ENCODE data around the gene CDC42BPG. TPM values are rescaled to one million over a fixed set of nuclear protein-coding genes. Genes with fewer than 3 reads are reported as not detected.

The CDC42BPG gene
- total RNA-seq, 1 experiment from 2014 or later = 24.9 TPM

DNA sequence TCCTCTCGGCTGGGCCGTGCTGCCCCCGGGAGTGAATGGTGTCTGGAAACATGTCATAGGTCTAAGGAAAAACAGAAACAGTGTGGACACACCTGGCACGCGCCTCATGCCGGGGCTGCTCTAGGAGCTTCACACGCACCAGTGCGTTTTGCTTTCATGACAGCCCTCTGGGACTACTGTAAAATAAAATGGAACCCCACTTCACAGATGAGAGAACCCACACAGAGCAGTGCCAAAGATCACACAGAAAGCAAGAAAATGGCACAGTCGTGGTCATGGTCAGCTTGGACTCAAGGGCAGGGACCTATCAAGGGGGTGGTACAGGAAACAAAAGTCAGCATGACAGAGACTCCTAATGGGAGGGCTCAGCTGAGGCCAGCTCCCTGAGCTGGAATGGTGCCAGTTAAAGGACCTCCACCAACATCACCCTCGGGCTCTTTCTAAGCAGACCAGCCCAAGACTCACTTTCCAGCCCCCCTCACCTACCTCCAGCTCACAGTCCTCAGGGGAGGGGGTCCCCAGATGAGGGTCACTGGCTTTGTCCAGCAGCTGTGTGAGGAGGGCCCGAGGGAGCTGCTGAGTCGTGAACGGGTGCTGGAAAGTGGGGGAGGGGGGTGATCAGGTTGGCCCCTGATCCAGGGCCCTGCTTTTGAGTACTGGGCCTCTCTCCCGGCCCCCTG is 44.7 kb downstream of the CDC42BPG start:
- no CpG with 5 or more reads among the region's 14 CpGs for WGBS (ENCODE audit: extremely low coverage, insufficient read length, low lambda C conversion rate)

More for the DNA sequence above, 44.7 kb downstream of the CDC42BPG start:
- Histone ChIP-seq H2AFZ (ENCODE audit: low read length) (no peak overlapping the region), H3K79me2 (ENCODE audit: insufficient read depth, low read length) (no peaks in the 10 kb centered on the region), H3K18ac (ENCODE audit: insufficient read length, low read depth, low read length) (no peak overlapping the region), H2BK15ac (ENCODE audit: low read depth, low read length) (no peak overlapping the region), H2BK12ac (ENCODE audit: insufficient read length, low read depth, low read length) (no peak overlapping the region), H3K14ac (ENCODE audit: insufficient read depth, low read length) (no peak overlapping the region), H2BK20ac (ENCODE audit: low read depth, low read length, poor library complexity, severe bottlenecking) (no peak overlapping the region), H3K23ac (ENCODE audit: insufficient read length, low read depth, low read length) (no peak overlapping the region), H3T11ph (ENCODE audit: low read length) (no peak overlapping the region), H3K4ac (ENCODE audit: low read depth, low read length) (no peak overlapping the region), H3K79me1 (ENCODE audit: insufficient read depth, low read depth, low read length, poor library complexity, severe bottlenecking) (no peaks in the 10 kb centered on the region), H2AK5ac (ENCODE audit: insufficient read length, low read length) (no peak overlapping the region), H4K8ac (replicated peaks; ENCODE audit: insufficient read length, low read depth, low read length) (no peak overlapping the region), H2BK120ac (ENCODE audit: low read depth, low read length, poor library complexity, severe bottlenecking) (no peak overlapping the region), H3K27me3 (ENCODE audit: insufficient read depth, low read length) (no peaks in the 10 kb centered on the region), H3K9me3 (ENCODE audit: control insufficient read depth, low read depth, low read length) (no peaks in the 10 kb centered on the region), H2BK5ac (ENCODE audit: insufficient read length, low read length) (no peak overlapping the region), H3K27ac (ENCODE audit: insufficient read length, low read depth, low read length) (no peak overlapping the region), H3K4me2 (ENCODE audit: insufficient read depth, insufficient read length, low read length) (no peak overlapping the region), H4K91ac (ENCODE audit: insufficient read length, low read depth, low read length) (no peak overlapping the region), H3K56ac (ENCODE audit: insufficient read length, low read depth, low read length) (no peak overlapping the region), H3K23me2 (ENCODE audit: insufficient read length, low read depth, low read length, poor library complexity, severe bottlenecking) (peaks cover 8% of the 10 kb centered on the region), H3K4me1 (ENCODE audit: insufficient read depth, low read length) (no peaks in the 10 kb centered on the region), H4K20me1 (ENCODE audit: control insufficient read depth, insufficient read depth, insufficient read length) (no peaks in the 10 kb centered on the region), H3K9ac (ENCODE audit: extremely low read depth, insufficient read length, low read length) (no peak overlapping the region), H4K5ac (ENCODE audit: insufficient read length, low read depth, low read length) (no peak overlapping the region)
- H3K27ac Mint-ChIP-seq = no peak overlapping the region
- peaks cover 0 to 14% (median 9%) of the 10 kb centered on the region in 3 experiments; a peak in 6 of 7 replicates for H3K36me3 Mint-ChIP-seq (ENCODE audit: insufficient read depth in 1 of 3, low read depth in 3 of 3)
- no peak for DNase-seq
- no peak overlapping the region; a peak in 1 of 5 replicates for H3K4me3 Mint-ChIP-seq
- peaks cover 11 to 14% of the 10 kb centered on the region in 2 experiments for H3K4me1 Mint-ChIP-seq
- no peaks in the 10 kb centered on the region for H3K9me3 Mint-ChIP-seq
- no peaks in the 10 kb centered on the region for H3K27me3 Mint-ChIP-seq (ENCODE audit: low read depth)
- TF ChIP-seq, protein P1, sequence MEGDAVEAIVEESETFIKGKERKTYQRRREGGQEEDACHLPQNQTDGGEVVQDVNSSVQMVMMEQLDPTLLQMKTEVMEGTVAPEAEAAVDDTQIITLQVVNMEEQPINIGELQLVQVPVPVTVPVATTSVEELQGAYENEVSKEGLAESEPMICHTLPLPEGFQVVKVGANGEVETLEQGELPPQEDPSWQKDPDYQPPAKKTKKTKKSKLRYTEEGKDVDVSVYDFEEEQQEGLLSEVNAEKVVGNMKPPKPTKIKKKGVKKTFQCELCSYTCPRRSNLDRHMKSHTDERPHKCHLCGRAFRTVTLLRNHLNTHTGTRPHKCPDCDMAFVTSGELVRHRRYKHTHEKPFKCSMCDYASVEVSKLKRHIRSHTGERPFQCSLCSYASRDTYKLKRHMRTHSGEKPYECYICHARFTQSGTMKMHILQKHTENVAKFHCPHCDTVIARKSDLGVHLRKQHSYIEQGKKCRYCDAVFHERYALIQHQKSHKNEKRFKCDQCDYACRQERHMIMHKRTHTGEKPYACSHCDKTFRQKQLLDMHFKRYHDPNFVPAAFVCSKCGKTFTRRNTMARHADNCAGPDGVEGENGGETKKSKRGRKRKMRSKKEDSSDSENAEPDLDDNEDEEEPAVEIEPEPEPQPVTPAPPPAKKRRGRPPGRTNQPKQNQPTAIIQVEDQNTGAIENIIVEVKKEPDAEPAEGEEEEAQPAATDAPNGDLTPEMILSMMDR (conservative IDR thresholded peaks at IDR 0.05) = no peak
